OCI-LY7 (cell line): Measurements from ENCODE around the gene TMEM119.

Experiments
- EZH2phosphoT487 ChIP-seq: fragments of 200-600 bp; sonication (generic); IDR thresholded peaks from 2 replicates; pipeline ENCODE4 v1.6.1; 2018; ENCODE audit warnings: low read depth, borderline replicate concordance, mild to moderate bottlenecking, mixed run types, antibody characterized with exemption, low read length, moderate library complexity, mixed read lengths
- TF ChIP-seq, protein P1 (sequence below): fragments of 200-600 bp; sonication (generic); conservative IDR thresholded peaks from 2 replicates; pipeline ENCODE4 v1.5.1; 2014; ENCODE audit warnings: mild to moderate bottlenecking, antibody characterized with exemption, low read length, moderate library complexity, mixed read lengths

DNA sequence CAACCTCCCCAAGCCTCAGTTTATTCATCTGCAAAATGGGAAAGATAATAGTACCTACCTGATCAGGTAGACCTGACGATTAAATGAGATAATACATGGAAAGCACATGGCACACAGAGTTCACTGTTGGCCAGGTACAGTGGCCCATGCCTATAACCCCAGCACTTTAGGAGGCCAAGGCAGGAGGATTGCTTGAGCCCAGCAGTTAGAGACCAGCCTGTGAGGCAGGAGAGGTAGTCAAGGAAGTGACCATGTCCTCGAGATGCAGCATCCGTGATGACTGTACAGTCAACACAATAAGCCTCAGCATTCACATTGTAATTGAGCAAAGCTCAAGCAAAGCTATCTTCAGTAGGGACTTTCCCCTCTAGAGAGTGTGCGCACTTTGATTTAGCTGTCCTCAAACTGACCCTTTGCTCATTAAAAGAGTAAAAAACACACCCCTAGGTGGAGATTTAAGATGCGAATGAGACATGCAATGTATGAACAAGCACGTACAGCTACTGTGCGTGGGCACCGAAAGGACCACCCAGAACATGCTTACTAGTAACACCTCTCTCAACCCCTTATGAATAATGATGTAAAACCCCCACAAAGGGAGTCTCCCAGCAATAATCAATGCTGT is 25.6 kb downstream of the TMEM119 start:
- TF ChIP-seq, protein P1, sequence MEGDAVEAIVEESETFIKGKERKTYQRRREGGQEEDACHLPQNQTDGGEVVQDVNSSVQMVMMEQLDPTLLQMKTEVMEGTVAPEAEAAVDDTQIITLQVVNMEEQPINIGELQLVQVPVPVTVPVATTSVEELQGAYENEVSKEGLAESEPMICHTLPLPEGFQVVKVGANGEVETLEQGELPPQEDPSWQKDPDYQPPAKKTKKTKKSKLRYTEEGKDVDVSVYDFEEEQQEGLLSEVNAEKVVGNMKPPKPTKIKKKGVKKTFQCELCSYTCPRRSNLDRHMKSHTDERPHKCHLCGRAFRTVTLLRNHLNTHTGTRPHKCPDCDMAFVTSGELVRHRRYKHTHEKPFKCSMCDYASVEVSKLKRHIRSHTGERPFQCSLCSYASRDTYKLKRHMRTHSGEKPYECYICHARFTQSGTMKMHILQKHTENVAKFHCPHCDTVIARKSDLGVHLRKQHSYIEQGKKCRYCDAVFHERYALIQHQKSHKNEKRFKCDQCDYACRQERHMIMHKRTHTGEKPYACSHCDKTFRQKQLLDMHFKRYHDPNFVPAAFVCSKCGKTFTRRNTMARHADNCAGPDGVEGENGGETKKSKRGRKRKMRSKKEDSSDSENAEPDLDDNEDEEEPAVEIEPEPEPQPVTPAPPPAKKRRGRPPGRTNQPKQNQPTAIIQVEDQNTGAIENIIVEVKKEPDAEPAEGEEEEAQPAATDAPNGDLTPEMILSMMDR: no peak
- no peak for TF ChIP-seq EZH2phosphoT487
